Stimulated activated CD8-positive, alpha-beta memory T cell treated with anti-CD3 and anti-CD28 coated beads, Interleukin-7, amount 100 ng/mL, for 1 hour (primary cell): ENCODE data around the gene STX16.

ENCODE experiments used
- DNase-seq, 2 donors: peaks; one replicate each; pipeline ENCODE4 v3.0.0-alpha.2; 2020; ENCODE audit warnings: low read depth in 2 of 2

Gene STX16, protein sequence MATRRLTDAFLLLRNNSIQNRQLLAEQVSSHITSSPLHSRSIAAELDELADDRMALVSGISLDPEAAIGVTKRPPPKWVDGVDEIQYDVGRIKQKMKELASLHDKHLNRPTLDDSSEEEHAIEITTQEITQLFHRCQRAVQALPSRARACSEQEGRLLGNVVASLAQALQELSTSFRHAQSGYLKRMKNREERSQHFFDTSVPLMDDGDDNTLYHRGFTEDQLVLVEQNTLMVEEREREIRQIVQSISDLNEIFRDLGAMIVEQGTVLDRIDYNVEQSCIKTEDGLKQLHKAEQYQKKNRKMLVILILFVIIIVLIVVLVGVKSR

DNA sequence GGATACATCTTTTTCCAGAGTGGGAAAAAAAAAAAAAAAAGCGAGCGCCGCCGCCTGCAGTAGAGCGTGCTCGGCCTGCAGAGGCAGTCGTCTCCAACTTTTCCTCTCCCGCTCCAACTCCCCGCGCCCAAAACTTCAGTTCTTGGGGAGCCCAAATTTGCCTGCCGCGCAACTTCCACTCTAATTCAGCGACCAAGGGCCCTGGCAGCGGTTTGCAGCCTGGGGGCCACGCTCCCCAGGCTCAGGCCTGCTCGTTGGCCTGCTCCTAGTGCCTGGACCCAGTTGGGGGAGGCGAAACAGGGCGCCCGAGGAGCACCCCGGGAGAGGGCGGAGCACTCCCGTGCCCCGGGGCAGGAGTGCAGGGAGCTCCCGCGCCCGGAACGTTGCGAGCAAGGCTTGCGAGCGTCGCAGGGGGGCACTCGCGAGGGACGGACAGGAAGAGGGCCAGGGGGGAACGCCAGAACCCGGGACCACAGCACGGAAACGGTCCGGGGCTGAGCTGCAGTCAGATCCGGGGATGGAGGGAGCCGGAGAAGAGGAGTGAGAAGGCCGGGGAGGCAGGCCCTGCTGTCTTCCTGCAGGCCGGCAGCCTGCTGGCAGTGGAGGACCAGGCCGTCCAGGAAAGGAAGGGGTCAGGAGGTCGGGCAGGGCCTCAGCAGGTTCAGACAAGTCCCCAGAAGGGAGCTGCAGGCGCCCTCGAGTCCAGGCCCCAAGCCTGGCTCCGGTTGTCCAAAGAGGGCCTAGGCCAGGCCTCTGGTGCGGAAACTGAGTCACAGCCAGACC lies at the start of gene STX16:
Gene STX16 (plus strand): TSS at position 508 of the 783 bp plus-strand sequence. CDS start 724 bp downstream, outside the sequence.
- DNase-seq = peak; percentile 70 to 72

DNA sequence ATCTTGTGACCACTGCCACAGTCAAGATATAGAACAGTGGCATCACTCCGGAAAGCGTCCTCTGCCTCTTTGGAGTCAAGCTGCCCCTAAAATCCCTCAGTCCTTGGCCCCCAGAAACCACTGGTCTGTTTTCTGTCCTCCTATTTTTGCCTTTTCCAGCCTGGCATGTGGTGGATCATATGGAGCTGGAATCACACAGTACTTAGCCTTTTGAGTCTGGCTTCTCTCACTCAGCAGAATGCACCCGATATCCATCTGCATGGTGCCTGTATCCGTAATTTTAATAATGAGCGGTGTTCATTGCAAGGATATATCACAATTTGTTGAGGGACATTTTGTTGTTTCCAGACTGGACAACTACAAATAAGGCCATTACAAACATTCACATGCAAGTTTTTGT lies 49.0 kb upstream of the STX16 start:
- DNase-seq = no peak

DNA sequence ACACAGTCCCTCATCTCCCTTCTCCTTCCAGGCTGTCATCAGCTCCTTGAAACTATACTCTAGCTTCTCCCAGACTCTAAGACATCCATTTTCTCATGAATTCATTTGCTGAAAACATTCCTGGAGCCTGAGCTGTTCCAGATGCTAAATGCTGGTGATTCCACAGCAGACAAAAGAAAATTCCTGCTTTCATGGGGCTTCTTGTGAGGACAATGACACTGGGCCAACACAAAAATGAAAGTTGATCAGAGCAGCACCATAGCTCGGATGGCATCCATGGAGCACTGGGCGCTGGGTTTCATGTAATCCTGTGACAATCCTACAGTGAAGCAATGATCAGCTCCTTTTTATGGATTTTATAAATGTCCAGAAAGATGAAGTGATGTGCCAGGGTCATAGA lies 47.4 kb upstream of the STX16 start:
- DNase-seq = no peak

DNA sequence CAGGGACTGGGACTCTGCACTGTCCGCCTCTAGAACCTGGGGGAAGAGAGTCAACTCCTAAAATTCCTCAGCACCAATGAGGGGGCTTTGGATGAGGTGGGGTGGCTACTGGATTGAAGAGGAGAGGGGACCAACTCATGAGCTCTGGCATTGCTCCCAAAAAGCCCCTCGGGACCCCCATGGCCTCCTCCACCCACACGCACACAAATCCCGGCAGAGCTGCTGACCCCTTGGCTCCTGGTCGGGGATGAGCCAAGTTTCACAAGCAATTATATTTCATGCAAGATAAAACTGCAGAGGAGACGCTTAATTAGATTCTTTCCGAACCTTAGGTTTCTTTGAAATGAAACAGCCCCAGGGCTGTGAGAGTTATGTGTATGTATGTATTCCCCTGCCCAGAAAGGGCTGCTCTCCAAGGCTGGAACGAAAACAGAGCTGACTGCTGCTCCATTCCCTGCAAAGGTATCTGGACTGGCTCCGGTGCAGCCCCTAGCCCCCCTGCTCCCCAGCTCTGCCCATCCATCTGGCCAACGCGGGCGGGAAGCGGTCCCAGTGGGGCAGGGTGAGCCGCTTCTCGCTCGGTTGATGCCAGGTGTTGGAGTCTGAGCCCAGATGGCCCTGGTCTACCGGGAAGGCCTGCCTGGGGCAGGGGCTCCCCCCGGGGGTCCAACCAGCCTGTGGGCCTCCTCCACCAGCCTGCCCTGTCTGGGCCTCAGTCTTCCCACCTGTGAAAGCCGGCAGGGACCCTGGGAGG lies 46.8 kb upstream of the STX16 start:
- no peak for DNase-seq

DNA sequence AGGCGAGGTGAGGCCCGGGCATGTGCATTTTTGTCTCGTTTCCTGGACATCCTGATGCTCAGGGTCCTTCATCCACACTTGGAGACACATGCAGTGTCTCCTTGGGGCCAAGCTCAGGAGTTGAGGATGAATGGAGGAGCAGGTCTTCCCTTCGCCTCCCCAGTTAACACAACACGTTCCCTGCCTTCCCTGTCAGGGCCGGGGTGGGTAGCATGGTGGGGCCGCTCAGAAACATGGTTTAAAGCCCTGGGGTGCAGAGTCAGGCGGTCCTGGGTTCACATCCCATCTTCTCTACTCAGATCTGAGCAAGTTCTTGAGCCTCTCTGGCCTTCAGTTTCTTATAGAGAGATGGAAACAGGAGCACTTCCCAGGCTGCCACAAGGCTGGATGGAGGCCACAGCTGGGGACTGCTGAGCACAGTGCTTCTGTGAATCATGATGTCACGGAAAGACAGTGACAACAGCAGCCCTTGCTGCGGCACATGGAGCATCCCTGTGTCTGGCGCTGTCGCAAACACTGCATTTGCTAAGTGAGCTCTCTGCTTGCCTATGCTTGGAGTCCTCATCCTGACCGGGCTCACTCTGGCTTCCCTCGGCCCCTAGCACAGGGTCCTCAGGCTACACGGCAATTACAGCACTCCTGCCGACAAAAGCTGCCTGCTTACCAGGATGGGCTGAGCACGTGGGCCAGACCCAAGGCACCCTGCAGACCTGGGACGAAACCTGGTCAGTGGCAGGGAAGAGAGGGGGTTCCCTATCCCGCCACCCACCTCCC lies 45.6 kb upstream of the STX16 start:
- no peak for DNase-seq

DNA sequence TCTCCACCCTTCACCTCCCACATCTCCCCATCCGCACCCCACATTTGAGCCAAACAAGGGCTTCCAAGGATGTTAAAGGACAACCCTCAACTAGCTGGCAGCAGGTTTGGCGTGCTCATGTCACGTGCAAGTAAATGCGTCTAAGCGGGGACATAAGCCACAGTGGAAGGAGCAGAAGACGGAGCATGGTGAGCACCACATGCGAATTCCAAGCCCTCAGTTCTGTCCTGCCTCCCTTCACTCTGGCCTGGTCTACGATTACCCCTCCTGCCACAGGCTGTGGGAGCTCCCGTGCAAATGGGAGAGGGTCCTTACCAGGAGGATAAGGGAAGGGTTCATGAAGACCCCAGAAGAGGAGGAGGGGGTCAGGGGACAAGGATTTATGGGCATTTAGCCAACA lies 44.9 kb upstream of the STX16 start:
- DNase-seq = no peak

DNA sequence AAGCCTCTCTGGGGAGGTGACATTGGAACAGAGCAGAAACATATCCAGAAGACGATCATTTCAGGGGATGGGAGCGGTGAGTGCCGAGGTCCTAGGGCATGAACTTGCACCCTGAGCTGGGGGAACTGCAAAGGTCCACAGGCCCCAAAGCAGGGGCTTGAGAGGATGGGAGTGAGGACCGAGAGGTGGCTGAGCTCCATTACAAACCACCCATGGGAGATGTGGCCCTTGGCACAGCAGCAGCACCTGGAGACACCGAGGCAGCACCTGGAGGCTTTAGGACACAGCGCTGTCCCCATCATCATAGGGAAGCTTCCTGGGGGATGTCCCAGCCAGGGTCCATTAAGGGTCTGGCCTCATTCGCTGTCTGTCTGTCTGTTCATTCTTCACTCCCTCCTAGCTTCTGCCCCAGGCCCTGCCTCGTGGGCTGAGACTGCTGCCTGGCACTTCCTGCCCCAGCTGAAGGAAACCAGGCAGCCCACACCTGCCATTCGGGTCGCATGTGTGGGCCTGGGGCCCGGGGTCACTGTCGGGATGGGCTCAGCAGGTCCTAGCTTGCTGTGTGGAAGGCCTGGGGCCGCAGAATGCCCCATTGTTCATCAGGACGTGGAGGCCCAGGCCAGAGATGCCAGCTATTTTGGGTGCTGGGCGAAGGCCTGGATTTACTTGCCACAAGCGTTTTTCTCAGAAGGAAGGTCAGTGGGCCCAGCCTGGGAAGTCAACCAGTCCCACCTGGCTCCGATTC lies 42.8 kb upstream of the STX16 start:
- no peak for DNase-seq

DNA sequence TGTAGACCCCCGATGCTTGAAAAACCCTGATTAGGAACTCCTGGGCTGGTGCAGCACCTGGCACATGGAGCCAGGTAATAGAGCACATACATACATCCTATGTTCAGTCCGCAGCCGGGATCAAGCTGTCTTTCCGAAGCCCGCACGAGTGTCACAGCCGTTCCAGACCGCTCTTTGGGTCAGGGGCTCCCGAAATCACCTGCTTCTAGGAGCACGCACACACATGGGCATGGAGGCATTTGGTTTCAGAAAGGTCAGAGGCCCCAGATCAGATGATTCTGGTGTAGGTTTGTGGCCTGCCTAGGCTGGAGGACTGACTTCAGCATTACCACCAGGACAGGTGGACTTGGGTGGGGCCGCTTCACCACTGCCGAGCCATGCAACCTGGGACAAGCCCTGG lies 42.1 kb upstream of the STX16 start:
- DNase-seq = no peak

DNA sequence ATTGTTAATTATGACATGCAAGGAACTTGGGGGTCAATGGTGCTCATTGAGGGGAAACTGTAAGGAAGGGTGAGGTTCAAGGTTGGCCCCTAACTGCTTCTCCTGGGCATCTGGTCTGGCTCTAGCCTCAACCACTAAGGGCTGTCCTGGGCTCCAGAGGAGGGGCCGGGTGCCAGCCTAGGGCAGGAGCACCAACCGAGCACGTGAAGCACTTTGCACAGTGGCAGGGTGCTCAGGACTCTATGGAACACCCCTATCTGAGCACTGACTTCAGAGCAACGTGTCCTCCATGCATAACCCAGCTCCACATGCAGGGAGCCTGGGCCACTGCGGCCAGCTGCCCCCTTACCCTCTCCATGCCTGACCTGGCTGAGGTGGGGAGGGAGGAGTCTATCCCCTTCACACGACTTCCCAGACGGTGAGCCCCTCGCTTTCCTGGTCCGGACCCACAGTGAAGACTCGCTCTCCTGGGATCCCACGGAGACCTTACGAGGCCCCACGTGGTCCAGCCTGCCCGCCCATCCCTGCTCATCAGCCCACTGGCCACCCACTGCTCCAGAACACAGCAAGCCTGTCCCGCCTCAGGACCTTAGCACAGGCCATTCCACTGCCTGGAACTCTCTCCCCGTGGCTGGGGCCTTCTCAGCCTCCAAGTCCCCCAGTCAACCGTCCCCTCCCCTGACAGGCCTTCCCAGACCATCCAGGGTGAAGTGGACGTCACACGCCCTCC lies 40.8 kb upstream of the STX16 start:
- DNase-seq = no peak

DNA sequence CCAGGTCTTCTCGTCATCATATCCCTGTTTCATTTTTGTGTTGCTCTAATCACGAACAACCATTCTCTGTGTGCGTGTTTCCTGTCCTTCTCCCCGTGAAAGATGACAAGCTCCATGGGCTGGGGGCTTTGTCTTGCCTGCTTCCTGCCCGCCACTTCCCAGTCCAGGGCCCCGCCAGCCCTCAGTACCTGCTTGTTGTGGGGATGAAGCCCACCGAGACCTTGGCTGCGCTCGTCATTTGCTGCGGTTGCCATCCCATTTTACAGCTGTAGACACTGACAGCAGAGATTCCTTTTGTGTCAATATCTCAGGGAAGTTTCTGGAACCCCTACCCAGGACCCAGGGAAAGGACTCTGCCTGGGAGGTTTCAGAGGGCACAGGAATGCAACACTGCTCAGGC lies 40.3 kb upstream of the STX16 start:
- DNase-seq = no peak

DNA sequence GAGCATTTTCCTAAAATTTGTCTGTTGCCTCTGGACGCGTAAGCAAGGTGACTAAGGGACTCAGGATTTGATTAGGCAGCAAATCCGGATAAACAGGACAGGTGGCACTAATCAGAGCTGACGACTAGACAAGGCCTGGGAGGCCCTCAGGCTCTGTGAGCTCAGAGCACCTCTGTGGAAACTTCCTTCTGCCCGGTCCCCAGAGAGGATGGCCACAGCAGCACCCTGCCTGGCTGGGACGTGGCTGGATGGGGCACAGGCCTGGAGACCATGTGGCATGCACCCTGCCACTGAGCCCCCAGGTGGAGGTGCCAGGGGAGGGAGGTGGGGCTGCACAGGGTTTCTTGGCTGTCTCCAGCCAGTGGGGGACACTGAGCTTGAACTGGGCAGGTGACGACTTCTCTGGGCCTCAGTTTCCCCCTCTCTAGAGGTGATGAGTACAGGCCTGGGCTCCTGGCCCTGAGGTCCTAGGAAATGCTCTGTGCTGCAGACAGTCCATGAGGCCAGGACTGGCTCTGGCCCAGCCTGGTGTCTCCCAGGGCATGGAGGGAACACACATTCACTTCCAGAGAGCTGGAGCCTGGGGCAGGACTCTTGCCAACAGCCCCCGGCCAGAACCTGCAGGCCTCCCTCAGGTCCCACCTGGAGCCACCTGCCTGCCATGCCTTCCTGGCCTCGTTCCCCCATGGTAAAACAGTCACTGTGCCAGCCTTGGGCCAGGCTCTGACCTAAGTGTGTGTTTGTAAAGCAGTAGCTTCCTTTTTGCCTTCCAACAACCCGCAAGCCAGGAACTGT lies 39.6 kb upstream of the STX16 start:
- no peak for DNase-seq

DNA sequence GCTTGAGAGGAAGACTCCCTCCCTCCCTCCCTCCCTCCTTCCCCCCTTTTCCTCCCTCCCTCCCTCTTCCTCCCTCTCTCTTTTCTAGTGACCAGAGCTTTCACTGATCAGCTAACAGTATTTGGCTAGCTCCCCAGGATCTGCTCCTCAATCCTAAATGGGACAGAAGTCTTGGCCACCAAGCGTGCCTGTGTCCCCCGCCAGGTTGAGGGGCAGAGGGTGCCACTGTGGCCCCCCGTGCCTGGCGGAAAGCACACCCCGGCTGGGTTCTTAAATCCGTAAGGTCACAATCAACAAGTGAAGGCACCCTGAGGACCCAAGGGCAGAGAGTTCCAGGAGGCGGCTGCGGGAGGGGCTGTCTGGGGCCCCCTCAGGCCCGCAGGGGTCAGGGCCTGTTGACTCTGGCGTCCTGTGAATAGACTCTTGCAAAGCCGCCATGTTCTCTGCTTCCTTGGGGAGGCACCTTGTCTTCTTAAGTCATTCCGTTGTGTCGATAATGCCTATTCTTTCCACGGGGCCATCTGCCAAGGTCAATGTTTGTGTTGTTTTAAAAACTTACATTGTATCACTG lies 38.9 kb upstream of the STX16 start:
- DNase-seq = no peak

DNA sequence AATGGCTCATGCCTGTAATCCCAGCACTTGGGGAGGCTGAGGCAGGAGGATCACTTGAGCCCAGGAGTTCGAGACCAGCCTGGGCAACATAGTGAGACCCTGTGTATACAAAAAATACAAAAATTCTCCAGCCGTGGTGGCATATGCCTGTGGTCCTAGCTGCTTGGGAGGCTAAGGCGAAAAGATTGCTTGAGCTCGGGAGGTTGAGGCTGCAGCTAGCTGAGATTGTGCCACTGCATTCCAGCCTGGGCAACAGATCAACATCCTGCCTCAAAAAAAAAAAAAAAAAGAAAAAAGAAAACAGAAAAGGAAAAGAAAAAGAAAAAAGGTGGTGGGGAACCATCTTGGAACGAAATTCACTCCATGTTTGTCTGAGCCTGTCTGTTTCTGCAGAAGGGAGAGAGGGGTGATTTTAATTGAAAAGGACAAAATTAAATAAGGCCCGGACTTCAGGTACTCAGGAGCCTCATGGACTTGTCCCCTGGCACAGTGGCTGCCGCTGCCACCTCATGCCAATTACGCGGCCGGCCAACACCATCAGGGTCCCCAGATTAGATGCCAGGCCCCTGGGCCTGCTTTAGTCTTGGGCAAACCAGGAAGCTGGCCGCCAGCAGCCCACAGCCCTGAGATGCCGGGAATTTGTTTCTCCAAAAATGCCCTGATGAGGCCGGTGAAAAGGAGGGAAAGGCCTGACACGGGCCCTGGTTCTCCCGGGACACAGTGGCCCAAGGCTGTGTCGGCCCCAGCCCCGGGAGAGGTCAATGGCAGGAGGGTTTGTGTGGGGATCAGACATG lies 37.8 kb upstream of the STX16 start:
- no peak for DNase-seq

DNA sequence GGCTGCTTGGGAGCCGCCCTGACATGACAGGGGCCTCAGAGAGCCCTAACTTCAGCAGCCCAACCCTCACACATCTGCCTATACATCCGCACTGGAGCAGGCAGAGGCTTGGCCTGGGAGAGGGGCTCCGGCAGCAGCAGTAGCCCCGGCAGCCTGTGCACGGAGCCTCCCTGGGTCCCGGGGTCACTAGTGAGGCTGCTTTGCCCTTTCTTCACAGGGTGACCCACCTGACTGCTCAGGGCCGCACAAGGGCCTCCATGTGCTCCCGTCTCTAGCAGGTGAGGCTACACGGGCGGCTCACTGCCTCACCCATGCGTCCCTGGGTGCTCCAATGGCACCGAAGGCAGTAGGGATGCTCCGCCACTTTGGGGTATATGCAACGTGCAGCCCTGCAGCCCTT lies 36.7 kb upstream of the STX16 start:
- DNase-seq = no peak

DNA sequence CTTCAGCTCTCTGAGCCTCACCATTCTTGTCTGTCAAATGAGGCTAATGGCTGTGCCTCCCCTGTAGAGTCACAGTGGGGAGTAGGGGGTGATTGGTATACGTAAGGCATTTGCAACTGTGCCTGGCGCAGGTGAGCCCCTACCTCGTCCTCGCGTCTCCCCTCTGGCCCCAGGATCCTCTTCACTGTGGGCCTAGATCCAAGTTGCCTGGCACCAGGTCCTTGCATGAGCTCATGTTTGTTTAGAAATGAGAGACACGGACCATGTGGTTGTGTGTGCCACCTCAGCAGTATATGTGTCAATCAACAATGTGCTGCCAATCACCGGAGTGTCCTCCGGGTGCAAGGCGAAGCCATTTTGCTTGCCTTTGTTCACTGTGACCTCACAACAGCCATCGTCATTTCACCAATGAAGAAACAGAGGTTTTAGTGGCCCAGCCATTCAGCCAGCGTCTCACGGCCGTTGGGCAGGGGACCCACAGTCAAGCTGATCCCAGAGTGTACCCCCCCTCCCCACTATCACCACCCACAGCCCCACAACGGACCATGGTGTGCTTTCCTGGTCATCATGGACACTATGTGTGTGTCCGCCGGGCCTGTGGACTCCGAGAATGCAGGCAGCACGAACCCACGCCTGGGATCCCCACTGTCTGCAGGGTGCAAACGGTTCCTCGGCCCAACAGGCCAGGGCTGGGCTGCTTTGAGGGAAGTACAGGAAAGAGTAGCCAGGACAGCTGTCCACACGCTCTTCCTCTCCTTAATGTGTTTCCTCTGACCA lies 35.9 kb upstream of the STX16 start:
- DNase-seq = no peak

DNA sequence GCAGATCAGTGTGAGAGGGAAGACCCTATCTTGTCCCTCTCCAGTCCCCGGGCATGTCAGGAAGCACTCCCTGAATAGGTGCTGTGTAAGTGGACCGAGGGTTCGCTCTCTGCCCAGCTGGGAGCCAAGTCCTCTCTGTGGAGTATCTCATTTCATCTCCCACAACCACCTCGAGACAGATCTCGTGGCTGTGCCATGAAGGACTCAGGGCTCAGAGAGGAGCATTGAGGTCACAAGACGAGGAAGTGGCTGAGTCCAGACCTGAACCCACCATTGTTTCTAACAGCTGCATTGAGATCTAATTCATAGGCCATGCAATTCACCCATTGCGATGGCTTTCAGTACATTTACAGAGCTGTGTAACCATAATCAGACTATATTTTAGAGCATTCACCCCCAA lies 34.7 kb upstream of the STX16 start:
- DNase-seq = no peak

DNA sequence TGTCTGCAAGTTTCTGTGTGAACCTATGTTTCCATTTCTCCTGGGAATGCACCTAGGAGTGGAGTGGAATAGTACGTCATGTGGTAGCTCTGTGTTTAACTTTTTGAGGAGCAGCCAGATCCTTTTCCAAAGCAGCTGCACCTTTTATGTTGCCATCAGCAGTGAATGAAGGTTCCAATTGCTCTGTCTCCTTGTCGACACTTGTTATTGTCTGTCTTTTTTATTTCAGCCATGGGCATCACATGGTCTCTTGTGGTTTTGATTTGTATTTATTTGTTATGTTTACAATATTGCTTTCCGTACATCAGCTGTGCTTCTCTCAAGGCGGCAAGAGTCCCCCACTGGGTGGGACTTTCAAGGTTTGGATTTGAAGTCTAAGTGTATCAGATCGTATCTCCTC lies 33.9 kb upstream of the STX16 start:
- no peak for DNase-seq
